AG20443 (cell line): Measurements from ENCODE around the gene PCSK7.
"Not testable (repeated sequence)": the region's sequence is repeated elsewhere in the genome, so short reads cannot be mapped to it uniquely, and the experiment has no call there.

Source experiments
- DNase-seq: peaks from one replicate; pipeline ENCODE4 v3.0.0; 2012; ENCODE audit warnings: low spot score, mixed read lengths

The PCSK7 gene

DNA sequence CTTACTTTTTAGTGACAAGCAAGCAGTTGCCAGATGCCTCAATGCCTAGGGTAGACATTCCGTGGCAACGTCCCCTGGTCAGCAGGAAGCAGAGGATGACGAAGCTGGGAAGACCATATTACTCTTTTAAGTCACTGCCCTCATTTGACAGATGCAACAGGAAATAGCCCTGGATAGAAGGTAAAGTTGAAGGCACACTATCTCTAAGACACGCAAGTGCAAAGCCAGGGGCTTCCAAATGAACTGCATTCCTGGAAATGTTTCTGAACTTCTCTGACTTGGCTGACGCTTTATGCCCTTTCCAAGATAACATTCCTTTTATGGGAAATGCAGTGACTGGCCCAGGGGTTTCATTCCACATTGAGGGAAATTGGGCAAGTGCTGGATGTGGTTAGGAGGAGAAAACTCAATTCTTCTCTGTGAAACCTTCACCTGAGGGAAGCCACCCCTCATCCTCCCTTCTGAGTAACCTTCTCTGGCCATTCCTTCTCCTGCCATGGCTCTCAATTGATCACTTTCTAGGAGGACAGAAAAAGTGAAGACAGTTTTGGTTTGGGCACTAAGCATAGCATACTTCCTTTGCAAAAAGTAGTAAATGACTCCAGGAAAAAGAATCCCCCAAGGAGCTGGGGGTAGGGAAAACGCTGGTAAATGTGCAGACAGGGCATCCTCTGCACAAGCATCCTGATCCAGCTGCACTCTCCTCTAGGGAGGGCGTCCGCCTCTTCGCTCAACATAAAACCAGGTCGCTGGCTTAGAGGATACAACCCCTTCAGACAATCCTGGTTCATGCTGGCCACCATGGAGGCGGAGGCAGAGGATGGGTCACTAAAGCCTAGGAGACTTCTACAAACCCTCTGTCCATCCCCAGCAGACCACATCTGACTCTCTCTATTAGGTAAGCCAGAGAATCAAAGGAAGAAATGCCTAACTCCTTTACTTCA is 14.5 kb downstream of the PCSK7 start:
- DNase-seq: peak; percentile 31

DNA sequence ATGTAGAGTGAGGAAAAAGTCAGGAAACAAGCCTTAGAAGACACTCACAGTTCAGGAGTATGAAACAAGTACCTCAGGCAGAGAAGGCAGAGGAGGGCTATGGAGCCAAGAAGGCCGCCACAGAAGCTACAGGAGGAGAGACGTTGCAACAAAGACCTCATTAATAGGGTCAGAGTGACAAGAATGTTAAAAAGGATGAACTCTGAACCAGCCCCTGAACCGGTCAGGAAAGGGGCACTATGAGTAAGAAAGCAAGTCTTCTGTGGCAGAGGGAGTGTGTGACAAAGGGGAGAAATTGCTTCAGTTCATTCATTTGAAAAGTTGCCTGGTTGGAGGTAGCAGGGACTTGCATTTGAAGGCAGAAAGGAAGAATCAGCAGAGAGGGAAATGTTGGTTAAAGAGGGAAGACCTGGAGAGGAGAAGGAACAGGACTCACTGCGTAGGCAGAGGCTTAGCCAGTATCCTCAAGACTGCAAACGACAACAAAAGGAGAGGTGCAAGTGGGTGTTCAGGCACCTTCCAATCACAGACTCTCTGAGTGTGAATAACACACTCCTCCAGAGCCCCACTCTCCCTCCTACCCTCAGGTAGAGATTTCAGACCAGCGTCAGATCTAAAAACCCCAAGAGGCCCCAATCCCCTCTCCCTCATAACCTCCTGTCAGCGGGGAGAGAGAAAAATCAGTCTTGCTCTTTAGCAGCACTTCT is 17.3 kb downstream of the PCSK7 start:
- no peak for DNase-seq

DNA sequence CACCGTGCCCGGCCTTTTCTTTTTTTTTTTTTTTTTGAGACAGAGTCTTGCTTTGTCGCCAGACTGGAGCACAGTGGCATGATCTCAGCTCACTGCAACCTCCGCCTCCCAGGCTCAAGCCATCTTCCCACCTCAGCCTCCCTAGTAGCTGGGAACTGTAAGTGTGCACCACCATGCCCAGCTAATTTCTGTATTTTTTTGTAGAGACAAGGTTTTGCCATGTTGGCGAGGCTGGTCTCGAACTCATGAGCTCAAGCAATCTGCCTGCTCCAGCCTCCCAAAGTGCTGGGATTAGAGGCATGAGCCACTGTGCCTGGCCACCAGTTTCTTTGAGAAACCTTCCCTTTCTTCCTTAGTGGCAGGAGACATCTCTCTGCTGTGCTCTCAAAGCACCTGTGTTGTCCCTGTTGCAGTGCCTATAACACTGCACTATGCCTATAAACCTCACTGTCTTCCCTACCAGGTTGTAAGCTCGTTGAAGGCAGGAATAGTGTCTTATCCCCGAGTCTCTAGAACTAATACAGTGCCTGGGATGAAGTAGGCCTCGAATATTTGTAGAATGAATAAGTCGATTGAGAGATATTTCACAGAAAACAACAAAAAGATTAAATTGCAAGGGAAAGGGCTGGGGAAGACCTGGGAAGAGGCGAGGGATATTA is 19.0 kb downstream of the PCSK7 start:
- no peak for DNase-seq

DNA sequence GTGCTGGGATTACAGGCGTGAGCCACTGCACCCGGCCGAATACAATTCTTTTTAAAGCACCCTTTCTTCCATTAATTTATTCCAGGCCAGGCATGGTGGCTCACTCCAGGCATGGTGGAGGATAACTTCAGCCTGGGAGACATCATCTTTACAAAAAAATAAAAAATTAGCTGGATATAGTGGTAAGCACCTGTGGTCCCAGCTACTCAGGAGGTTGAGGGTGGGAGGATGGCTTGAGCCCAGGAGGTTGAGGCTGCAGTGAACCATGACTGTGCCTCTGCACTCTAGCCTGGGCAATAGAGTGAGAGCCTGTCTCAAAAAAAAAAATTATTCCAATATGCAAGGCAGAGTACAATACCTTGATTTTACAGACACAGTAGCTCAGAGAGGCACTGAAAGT is 21.3 kb downstream of the PCSK7 start:
- no peak for DNase-seq

DNA sequence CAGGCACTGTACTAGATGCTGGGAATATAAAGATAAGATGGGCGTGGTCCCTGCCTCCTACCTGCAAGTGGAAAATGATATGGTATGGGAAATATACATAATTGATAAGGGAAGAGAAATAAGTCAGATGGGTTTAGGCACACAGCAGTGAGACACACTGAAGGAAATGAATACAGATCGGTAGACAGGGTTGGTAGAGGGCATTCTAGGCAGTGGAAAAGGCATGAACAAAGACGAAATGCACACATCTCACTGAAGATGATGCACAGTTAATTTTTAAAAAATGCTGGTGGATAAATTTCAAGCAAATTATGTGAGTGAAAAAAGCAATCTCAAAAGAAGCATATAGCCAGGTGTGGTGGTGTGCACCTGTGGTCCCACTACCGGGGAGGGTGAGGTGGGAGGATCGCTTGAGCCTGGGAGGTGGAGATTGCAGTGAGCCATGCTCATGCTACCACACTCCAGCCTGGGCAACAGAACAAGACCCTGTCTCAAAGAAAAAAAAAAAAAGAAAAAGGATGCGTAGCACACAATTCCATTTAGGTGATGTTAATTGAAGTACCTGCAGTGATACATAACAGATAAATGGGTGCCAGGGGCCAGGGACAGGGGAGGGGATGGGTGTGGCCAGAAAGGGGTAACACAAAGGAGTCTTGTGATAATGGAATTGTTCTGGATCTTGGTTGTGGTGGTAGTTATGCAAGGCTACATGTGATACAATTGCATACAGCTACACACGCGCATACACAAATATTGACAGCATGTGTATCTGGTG is 22.3 kb downstream of the PCSK7 start:
- not testable (repeated sequence) for DNase-seq

DNA sequence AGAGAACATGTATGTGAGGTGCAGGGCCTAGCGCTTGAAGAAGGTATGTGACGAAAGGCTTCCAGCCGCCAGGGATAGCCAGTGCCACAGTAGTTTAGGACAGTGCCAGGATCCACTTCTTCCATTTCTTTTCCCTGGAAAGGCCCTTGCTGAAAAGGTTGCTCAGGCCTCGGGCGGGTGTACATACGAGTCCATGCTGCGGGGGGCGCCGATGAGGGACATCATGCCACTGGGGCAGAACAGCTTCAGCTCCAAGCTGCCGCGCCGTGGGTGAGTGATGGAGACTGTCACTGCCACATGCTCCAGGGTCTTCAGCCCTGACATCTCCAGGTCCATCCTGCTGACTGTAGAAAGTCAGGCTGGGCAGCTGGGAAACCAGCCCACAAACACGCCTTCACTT is 23.2 kb downstream of the PCSK7 start:
- DNase-seq: not testable (repeated sequence)

DNA sequence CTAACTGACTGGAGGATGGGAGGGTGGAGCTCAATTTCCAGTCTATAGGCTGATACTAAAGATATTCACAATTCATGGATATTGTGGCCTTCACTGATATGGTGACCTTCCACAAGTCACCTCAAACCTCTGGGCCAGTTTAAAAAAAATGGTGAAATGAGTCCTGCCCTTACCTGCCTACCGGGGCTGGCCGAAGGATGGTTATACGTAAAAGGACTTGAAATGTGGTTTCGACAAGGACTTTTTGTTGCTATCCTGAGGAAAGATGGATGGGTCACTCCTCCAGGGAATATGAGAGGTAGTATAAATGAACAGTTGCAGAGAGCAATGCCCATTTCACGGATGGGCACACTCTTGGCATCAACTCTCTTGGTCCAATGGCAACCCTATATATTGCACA is 24.4 kb downstream of the PCSK7 start:
- DNase-seq: not testable (repeated sequence)

DNA sequence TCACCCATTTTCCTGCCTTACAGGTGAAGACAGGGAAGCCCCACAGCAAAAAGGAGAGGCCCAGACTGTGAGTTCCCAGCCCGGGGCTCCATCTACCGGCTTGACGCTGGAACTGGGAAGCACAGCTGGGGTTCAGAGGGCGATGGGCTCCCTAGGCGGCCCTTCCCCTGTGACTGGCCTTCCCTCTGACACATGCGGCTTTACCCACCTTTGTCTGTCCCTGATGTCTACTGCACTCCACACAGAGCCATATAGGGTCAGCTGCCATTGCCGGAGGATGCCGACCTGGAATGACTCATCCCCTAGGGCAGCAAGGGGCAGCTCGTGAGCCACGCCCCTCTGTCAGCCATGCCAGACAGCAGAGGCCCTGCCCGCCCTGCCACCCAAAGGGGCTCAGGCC is 25.0 kb downstream of the PCSK7 start:
- not testable (repeated sequence) for DNase-seq

DNA sequence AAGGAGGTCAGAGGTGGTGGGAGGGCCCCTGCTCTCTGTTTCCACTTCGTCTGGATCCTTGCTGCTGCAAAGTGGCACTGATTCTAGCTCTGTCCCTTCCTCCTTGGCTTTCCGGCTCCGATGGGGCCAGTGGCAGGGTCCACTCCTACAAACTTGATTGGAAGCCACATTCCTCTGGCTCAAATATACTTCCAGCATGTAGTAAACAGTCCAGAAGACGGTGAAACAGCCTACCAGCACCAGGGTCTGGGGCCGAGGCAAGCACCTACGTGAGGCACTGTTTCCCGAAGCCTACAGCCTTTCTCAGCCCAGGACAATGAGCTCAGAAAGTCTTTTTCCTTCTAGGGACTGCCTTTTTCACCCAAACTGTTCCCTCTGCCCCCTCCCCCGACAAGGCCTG is 25.8 kb downstream of the PCSK7 start:
- DNase-seq: not testable (repeated sequence)

DNA sequence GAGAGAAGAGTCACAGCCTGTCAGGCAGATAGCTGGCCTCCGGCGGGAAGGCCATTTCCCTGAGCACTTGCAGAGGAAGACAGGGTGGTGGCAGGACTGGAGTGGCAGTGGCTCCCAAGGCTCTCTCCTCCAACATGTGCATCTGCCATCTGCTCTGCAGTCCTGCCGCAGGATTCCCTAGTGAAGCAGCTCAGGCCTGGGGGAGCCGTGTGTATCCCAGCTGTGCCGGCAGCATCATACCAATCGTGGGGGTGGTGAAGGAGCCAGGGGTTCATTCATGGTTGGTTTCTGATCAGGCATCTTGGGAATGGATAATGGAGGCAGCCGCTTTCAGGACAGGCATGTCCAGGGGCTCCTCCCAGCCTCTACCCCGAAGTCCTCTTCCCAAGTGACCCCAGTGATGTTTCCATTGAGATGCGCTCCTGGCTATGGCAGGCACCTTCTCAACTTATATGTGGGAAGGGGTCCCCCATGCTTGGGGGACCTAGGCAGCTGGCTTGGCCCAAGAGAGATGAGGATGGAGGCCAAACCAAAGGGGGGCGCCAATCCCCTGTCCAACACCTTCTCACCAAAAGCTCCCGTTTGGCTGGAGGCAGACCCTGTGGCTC is 26.6 kb downstream of the PCSK7 start:
- DNase-seq: no peak

DNA sequence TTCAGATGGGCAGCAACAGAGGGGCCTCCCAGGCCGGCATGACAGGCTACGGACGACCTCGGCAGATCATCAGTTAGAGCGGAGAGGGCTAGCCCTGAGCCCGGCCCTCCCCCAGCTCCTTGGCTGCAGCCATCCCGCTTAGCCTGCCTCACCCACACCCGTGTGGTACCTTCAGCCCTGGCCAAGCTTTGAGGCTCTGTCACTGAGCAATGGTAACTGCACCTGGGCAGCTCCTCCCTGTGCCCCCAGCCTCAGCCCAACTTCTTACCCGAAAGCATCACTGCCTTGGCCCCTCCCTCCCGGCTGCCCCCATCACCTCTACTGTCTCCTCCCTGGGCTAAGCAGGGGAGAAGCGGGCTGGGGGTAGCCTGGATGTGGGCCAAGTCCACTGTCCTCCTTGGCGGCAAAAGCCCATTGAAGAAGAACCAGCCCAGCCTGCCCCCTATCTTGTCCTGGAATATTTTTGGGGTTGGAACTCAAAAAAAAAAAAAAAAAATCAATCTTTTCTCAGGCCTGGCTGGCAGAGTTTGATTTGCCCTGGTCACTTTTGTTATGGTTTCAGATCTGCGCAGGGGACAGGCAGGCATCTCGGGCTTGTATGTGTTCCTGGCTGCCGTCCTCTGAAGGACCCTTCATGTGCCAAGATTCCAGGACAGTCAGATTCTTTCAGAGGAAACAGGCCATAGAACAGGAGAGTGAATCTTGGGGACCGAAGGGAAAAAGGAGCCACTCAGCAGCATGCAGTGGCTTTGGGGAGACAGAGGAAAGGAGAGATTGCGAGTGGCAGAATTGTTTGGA is 27.4 kb downstream of the PCSK7 start:
- no peak for DNase-seq

DNA sequence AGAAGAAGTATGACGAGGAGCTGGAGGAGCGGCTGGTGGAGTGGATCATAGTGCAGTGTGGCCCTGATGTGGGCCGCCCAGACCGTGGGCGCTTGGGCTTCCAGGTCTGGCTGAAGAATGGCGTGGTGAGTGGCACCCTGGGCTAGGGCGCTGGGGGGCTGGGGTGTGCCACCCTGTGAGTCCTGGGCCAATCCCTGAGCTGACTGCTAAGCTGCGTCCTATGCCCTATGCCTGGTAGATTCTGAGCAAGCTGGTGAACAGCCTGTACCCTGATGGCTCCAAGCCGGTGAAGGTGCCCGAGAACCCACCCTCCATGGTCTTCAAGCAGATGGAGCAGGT is 28.8 kb downstream of the PCSK7 start:
- DNase-seq: no peak

DNA sequence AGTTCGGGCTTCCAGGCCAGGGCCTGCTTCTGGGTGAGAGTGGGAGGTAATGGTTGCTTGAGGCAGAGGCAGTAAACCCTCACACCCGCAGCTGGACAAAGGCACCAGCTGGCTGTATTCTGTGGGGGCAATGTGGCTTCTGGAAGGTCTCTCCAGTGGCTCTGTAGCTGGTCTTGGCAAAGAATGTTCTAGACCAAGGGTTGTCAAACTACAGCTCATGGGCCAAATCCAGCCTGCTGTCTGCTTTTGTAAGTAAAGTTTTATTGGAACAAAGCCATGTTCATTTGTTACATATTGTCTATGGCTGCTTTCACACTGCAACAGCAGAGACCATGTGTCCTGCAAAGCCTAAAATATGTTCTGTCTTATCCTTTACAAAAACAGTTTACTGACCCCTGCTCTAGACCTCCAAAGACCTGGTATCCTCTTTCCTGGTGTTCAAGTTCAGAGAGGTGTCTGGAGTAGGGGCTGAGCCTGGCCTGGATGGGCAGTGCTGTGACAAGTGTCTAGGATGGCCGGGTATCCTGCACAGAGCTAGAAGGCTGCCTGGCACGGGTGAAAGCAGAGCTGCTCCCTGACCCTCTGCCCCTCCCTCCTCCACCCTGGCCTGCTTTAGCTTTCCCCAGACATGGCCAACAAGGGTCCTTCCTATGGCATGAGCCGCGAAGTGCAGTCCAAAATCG is 29.3 kb downstream of the PCSK7 start:
- DNase-seq: no peak

DNA sequence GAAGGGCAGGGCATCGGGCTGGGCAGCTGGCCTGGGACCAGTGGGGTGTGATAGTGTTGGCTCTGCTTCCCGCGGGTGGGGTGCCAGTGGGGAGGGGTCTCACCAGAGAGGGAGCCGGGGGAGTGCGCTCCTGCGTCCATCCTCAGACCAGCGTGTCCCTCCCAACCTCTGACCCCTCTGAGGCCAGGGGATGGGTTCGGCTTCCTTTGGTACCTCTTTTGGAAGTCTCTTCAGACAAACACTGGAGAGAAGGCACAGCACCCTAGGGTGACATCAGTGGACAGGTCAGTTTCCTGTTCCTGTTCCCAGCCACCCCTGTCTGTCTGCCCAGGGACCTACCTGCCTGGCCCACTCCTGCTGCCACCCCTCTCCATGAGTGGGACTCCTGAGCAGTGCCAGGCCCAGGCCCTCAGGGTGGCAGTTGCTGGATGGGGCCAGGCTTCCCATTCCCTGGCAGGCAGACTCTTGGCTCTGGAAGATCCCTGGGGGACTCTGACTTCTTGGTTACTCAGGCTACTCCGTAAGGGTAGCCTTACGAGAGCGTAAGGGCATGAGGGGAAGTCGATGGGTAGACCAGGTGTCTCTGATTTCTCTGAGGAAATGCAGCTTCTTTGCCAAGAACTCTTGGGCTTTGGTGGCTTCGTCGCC is 30.1 kb downstream of the PCSK7 start:
- DNase-seq: no peak

DNA sequence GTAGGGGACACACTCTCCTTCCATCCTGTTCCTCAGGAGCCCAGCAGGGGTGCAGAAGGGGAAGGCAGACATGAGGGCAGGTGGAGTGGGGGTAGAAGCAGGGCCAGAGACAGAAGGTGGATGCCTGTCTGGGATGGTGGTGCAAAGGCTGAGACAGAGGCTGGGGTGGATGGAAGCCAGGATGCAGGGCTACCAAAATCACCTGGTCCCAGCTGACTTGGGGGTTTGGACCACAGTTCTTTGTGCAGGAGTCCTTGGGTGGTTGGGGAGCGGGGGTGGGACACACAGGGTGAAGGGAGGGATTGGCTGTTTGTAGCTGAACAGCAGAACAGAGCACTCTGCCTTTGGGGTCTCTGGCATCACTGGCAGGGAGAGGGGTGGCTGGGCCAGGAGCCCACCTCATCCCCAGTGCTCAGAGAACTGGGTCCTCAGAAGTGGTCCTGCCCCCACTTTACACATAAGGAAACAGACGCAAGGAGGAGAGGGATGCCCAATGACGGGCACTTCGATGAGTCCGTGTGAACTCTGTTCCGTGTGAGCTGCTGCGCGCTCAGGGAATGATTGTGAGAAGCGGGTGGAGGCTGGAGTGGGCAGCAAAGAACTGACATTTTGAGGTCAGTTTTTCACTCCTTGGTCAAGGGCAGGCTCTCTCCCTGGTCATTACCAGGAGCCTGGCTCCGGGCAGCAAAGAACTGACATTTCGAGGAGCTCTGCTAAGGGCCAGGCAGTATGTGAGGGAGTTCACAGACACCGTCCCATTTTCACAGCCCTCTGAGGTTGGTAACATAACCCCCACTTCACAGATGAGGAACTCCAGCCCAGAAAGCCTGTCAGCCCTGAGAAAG is 30.8 kb downstream of the PCSK7 start:
- DNase-seq: no peak

DNA sequence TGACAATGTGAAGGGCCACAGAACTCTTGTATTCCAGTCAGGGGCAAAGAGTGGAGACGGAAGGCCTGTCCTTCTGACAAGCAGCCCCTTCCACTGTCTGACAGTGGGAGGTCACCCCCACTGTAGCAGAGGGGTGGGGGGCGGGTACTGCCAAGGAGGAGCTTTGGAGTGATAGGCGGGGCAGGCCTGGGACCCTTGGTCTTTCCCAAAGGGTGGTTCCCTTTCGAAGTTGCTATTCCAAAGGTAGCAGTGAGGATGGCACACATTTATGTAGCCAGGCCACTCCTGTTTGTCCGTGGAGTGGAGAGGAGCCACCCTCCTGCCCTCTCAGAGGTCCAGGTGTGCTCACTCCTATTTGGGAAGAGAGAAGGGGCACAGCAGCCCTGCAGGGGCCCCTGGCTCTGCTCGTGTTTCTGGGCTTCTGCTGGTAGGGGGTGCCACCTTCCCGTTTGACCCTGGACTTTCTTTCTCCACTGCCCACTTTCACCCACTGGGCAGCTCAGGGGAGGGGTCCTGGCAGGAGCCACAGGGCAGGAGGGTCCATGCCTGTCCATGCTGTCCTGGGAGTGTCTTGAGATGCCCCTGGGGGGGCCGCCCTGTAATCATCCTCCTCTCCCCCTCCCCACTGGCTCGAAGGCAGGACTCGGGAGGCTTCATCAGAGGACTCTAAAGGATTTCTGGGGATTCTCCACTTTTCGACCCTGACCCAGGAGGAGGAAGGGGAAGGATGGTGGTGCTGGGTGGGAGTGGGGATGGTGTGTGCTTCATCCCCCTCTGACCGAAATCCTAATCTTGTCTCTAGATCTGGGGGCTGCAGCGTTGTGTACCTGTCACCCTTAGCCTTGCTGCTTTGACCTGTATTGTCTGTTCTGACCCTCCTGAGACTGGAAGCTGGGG is 31.7 kb downstream of the PCSK7 start:
- DNase-seq: no peak

DNA sequence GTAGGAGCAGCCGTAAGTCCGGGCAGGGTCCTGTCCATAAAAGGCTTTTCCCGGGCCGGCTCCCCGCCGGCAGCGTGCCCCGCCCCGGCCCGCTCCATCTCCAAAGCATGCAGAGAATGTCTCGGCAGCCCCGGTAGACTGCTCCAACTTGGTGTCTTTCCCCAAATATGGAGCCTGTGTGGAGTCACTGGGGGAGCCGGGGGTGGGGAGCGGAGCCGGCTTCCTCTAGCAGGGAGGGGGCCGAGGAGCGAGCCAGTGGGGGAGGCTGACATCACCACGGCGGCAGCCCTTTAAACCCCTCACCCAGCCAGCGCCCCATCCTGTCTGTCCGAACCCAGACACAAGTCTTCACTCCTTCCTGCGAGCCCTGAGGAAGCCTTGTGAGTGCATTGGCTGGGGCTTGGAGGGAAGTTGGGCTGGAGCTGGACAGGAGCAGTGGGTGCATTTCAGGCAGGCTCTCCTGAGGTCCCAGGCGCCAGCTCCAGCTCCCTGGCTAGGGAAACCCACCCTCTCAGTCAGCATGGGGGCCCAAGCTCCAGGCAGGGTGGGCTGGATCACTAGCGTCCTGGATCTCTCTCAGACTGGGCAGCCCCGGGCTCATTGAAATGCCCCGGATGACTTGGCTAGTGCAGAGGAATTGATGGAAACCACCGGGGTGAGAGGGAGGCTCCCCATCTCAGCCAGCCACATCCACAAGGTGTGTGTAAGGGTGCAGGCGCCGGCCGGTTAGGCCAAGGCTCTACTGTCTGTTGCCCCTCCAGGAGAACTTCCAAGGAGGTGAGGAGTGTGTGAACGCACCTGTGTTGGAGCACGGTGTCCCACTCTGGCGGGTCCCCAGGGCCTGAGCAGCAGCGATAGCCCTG is 32.6 kb downstream of the PCSK7 start, which contains the start of gene TAGLN:
TAGLN (plus strand) TSS at position 318 of the 863 bp plus-strand sequence. CDS start 3,644 bp downstream, outside the sequence.
- DNase-seq: peak; percentile 97
